Kasumi-1 (cell line): Measurements from ENCODE around the gene CIBAR2.

ENCODE experiments used
- DNase-seq, 2 experiments: peaks; one replicate each; lab custom pipeline; 2025; lab: John Stamatoyannopoulos, UW

Gene CIBAR2

DNA sequence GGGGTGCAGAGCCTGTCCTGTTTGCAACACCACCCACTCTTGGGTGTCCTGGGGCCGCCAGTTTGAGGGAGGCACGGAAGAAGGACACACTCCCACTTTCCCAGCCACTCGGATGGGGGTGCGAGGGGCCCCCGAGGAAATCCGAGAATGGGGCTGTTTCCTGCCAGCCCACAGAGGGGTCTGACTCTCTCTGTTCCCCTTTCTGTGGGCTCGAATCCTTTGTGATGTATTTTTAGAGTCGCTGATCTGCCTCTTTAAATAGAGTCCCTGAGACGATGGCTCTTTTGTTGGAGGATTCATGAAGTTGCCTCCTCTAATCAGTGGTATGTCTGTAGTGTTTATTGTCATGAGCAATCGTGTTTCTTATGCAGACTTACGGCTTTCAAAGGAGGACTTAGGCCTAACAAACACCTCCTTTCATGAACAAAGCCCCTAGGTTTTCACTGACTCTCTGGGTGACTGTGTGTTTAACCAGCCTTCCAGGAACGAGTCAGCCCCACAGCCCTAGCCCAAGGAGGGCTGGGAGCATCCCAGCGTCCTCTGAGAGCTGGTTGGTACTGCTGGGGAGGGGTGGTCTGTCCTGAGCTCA lies 29.1 kb downstream of the CIBAR2 start:
- DNase-seq: peak; percentile 52 to 53

DNA sequence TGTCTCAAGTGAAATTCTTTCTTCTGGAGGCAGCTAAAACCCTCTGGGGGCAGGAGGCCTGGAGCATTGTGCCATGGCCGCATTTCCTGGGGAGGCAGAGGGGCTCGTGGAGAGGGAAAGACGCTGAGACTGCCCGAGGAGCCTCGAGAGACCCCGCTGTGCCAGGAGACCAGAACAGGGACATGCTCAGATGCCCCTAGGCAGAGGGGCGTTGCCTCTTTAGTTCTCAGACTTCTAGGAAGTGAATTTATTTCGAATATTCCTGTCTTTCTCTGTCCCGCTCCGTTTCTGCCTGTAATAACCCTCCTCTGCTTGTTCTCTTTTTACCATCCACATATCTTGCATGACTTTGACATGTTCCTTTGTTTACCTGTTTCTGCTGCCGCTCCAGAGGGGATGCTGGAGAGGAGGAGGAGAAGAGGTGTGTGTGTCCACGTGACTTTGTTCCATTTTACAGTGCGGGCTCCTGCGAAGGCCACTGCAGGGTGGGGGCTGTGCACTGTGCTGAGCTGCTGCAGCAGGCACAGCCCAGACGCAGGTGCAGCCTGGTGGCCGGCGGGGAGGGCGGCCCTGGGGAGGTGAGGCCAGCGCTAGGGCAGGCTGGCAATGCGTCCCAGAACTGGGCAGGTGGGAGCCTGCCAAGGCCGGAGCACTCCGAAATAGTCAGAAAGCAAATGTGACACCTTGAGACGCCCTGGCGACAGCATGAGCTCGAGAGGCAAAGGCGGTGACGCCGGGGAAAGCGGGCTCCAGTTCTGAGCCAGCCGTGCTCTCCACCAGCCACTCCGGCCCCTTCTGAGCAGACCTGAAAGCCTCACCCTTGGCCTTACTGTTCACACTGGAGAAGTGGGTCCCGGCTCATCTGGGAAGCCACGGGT lies 29.9 kb downstream of the CIBAR2 start:
- peak; percentile 43 to 52 for DNase-seq

DNA sequence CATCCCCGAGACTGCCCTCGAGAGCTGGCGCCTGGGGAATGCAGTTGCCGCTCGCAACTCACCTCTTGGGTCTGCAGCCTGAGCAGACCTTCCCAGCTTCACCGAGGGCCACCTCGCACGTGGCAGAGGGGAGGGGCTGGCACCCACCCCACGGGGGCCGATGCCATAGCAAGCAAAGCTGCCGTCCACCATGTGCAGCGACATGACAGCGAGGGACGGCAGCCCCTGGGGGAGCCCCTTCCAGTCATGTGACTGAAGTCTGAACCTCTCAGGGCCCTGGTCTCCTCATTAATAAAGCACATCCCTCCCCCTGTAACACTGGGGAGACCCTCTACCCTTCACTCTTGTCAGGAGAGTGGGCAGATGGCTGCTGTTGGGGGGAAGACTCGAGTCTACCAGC lies 30.5 kb downstream of the CIBAR2 start:
- DNase-seq: no peak

DNA sequence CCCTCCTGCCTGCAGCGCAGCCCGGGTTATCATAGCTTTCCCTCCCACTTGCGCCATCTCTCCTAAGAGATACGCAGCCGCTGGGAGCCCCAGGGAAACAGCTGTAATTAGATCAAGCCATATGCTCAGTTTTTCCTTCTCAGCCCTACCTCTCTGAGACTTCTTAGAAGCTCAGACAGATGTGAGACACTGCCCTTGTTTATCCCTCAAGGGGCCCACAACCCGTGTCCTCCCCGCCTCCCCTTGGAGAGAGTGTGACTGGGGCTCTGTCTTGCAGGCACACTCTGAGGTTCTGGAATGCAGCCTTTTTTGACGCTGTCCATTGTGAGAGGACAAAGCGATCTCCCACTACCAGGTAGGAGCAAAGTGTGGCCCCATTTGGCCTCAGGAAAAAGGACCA lies 31.2 kb downstream of the CIBAR2 start:
- no peak for DNase-seq

- DNase-seq: no peak
Observed at GRCh38 chr16:85079785-85080570, 32.3 kb downstream of the CIBAR2 start.

DNA sequence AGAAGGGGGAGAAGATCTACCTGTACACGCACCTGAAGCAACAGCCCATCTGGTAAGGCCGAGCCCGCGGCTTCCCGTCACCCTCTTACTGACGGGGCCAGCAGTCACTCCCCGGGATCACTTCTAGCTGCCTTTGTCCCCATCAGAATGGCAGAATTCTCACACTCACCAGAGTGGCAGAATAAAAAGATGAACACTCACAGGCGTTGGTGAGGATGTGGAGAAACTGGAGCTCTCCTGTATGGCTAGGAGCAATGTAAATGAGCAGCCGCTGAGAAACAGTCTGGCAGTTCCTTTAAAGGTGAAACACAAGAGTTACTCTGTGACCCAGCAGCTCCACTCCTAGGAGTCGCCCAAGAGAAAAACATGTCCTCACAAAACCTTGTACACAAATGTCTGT lies 33.3 kb downstream of the CIBAR2 start:
- no peak for DNase-seq

- no peak for DNase-seq
Observed at GRCh38 chr16:85078226-85078625, 34.0 kb downstream of the CIBAR2 start.

DNA sequence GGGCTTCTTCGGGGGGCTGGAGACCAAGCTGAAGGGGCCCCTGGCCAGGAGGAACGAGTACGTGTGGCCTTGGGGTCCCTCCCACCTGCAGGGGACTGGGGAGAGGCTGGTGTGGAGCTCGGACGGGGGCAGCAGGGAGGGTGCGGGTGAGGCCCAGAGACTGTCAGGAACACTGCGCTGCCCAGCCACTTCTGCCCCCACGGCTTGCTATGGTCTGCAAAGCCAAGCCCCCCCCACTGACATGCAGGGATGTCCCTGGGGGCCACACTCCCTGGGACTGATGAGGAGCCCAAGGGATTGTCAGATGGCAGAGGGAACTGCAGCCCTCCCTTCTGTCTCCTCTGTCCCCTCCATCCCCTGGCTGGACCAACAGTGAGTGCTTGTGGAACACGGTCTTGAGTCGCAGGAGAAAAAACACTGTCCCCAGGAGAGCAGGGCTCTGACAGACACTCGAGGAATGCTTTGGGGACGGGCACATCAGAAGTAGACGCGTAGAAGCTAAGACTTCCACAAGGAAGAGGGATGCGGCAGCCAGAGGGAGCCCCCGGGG lies 34.6 kb downstream of the CIBAR2 start:
- no peak for DNase-seq

- peak; percentile 30 to 40 for DNase-seq
Observed at GRCh38 chr16:85077039-85077438, 35.2 kb downstream of the CIBAR2 start.

GRCh38 chr16:85075236-85075924 lies 36.9 kb downstream of the CIBAR2 start:
- DNase-seq: no peak

- DNase-seq: no peak
Observed at GRCh38 chr16:85074225-85074914, 37.9 kb downstream of the CIBAR2 start.

GRCh38 chr16:85072947-85073346 lies 39.3 kb downstream of the CIBAR2 start:
- no peak for DNase-seq

GRCh38 chr16:85072076-85072860 lies 40.0 kb downstream of the CIBAR2 start:
- no peak for DNase-seq

- no peak for DNase-seq
Observed at GRCh38 chr16:85069171-85069570, 43.1 kb downstream of the CIBAR2 start.

- no peak for DNase-seq
Observed at GRCh38 chr16:85068746-85069145, 43.5 kb downstream of the CIBAR2 start.

DNA sequence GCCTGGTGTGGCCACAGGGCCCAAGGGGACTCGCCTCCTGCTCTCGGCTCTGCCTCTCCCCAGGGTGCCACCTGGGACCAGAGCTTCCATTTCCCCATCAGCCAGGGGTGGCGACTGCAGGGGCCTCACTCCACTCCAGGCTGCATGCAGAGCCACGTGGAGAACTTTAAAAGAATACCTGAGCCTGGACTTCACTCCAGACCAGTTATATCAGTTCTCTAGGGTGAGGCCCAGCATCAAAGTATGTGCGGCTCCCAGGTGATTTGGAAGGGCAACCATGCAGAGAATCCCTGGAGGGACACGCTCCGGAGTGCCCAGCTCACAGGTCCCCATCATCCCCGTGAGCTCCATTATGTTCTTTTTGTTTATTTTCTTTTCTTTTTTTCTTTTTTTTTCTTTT lies 44.8 kb downstream of the CIBAR2 start:
- no peak for DNase-seq

DNA sequence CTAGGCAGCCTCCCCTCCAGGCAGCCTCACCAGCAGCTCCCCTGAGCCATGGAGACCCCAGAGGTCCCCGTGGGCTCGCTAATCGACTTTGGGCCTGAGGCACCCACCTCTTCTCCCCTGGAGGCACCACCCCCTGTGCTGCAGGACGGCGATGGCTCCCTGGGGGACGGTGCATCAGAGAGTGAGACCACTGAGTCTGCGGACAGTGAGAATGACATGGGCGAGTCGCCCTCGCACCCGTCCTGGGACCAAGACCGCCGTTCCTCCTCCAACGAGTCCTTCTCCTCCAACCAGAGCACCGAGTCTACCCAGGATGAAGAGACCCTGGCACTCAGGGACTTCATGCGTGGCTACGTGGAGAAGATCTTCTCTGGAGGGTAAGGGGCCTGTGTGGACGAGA lies 45.2 kb downstream of the CIBAR2 start:
- no peak for DNase-seq

DNA sequence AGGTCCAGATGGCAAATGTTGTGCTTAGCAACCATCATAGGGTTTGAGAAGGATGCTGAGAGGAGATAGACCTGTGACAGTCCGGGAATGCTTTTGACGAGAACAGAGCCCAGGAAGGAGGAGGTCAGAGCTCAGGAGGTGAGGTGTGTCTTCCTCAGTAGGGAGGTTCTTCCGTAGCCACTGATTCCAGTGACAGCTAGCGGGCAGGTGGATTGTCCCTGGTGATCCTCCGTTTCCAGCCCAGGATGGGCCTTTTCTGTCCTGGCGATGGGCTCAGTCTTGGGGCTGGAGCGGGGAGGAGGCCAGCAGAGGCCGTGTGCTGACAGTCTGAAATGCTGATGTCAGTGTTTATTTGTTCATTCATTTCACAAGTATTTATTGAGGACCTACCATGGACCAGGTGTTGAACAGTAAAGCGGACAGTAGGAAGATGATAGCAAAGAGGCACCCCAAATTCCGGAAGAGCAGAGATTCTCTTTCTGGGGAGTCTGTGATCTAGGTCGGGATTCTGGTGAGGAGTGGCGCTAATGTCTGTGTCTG lies 45.9 kb downstream of the CIBAR2 start:
- no peak for DNase-seq

- no peak for DNase-seq
Observed at GRCh38 chr16:85065099-85065498, 47.2 kb downstream of the CIBAR2 start.

GRCh38 chr16:85064186-85064585 lies 48.1 kb downstream of the CIBAR2 start:
- no peak for DNase-seq
